GM19452 (cell line): ENCODE measurements around the gene CX3CR1.

Experiments used
- ATAC-seq: cut with Tn5 transposase; IDR thresholded peaks from one replicate; pipeline ENCODE4 v1.9.1; 2021; ENCODE audit not compliant: unreplicated experiment

Gene CX3CR1

GRCh38 chr3:39226106-39226741, 53.6 kb downstream of the CX3CR1 start:
- no peak for ATAC-seq

GRCh38 chr3:39224288-39224687, 55.5 kb downstream of the CX3CR1 start:
- ATAC-seq = no peak

- ATAC-seq = no peak
These were observed 56.9 kb downstream of the CX3CR1 start for GRCh38 chr3:39222939-39223338.

- no peak for ATAC-seq
These were observed 57.4 kb downstream of the CX3CR1 start for GRCh38 chr3:39222462-39222861.

- no peak for ATAC-seq
These were observed 58.7 kb downstream of the CX3CR1 start for GRCh38 chr3:39221141-39221530.

- ATAC-seq = no peak
These were observed 59.3 kb downstream of the CX3CR1 start for GRCh38 chr3:39220407-39221140.

GRCh38 chr3:39219702-39220101, 60.1 kb downstream of the CX3CR1 start:
- ATAC-seq = no peak

- peak; percentile 96 for ATAC-seq
These were observed 63.6 kb downstream of the CX3CR1 start for GRCh38 chr3:39216176-39216790.

- ATAC-seq = no peak
These were observed 66.2 kb downstream of the CX3CR1 start for GRCh38 chr3:39213613-39214012.
